SK-N-SH (cell line): Measurements from ENCODE around the gene GARS1. TPM values are rescaled to one million over a fixed set of nuclear protein-coding genes. Genes with fewer than 3 reads are reported as not detected.

ENCODE experiments used
- CTCF ChIA-PET: fragments of 300-600, 350-600 bp; formaldehyde crosslinking; extraction: SDS; loops from one replicate; lab custom pipeline; 2021; lab: Yijun Ruan, JAX
- POLR2A ChIA-PET: fragments of 350-600 bp; sonication (Branson Sonifier 250); formaldehyde crosslinking; extraction: SDS; loops from one replicate; lab custom pipeline; 2020; ENCODE audit warnings: antibody characterized with exemption, inconsistent platforms; lab: Yijun Ruan, JAX
- DNase-seq: peaks from one replicate; pipeline ENCODE4 v3.0.0; 2012
- H2AFZ ChIP-seq: fragments of 200-600 bp; sonication (generic); 2 replicates; pipeline ENCODE4 v1.8.1; 2016; ENCODE audit warnings: antibody characterized with exemption, mild to moderate bottlenecking, low read depth
- H3F3A ChIP-seq: fragments of 200-600 bp; sonication (generic); replicated peaks from 2 replicates; pipeline ENCODE3; 2016; ENCODE audit warnings: antibody characterized with exemption, mild to moderate bottlenecking; ENCODE audit not compliant: insufficient read depth
- H3K27ac ChIP-seq, 2 experiments: fragments of 200-500 bp in 1 of 2; fragments of 200-600 bp in 1 of 2; sonication (Bioruptor generic) in 1 of 2; sonication (generic), shearing (Covaris generic) in 1 of 2; 2 replicates each; pipeline versions ENCODE4 v1.5.1 to v1.6.1; 2014 to 2016; ENCODE audit warnings: low read depth in 2 of 2, inconsistent platforms in 1 of 2, low read length in 1 of 2, mild to moderate bottlenecking in 1 of 2, mixed read lengths in 1 of 2
- H3K27me3 ChIP-seq: fragments of 200-600 bp; sonication (generic), shearing (Covaris generic); 2 replicates; pipeline ENCODE4 v1.6.1; 2016; ENCODE audit warnings: mixed run types; ENCODE audit not compliant: insufficient read depth
- H3K36me3 ChIP-seq, 2 experiments: fragments of 200-500 bp in 1 of 2; fragments of 200-600 bp in 1 of 2; sonication (Bioruptor generic) in 1 of 2; sonication (generic) in 1 of 2; replicated peaks in 1 of 2; 2 replicates each; pipeline versions ENCODE3 to v1.5.1; 2014 to 2016; ENCODE audit warnings: low read length in 1 of 2, mild to moderate bottlenecking in 1 of 2; ENCODE audit not compliant: insufficient read depth in 2 of 2, control insufficient read depth in 1 of 2
- H3K4me1 ChIP-seq, 2 experiments: fragments of 200-500 bp in 1 of 2; fragments of 200-600 bp in 1 of 2; sonication (Bioruptor generic) in 1 of 2; sonication (generic), shearing (Covaris generic) in 1 of 2; 2 replicates each; pipeline versions ENCODE4 v1.5.1 to v1.6.1; 2014 to 2016; ENCODE audit warnings: low read depth in 1 of 2, low read length in 1 of 2, mixed run types in 1 of 2; ENCODE audit not compliant: insufficient read depth in 2 of 2, control insufficient read depth in 1 of 2
- H3K4me2 ChIP-seq: fragments of 200-600 bp; sonication (generic), shearing (Covaris generic); 2 replicates; pipeline ENCODE4 v1.6.1; 2017; ENCODE audit warnings: mixed run types
- H3K4me3 ChIP-seq, 2 experiments: fragments of 200-500 bp in 1 of 2; fragments of 200-600 bp in 1 of 2; sonication (Bioruptor generic) in 1 of 2; sonication (generic), shearing (Covaris generic) in 1 of 2; 2 replicates each; pipeline versions ENCODE4 v1.5.1 to v1.8.1; 2014 to 2016; ENCODE audit warnings: low read depth in 2 of 2, inconsistent platforms in 1 of 2, low read length in 1 of 2, mild to moderate bottlenecking in 1 of 2, mixed read lengths in 1 of 2, moderate library complexity in 1 of 2
- H3K79me2 ChIP-seq: fragments of 200-600 bp; sonication (generic); 2 replicates; pipeline ENCODE4 v1.8.1; 2017; ENCODE audit warnings: mild to moderate bottlenecking; ENCODE audit not compliant: insufficient read depth
- H3K9ac ChIP-seq: fragments of 200-600 bp; sonication (generic); 2 replicates; pipeline ENCODE4 v1.6.1; 2017; ENCODE audit warnings: mixed run types
- H3K9me2 ChIP-seq: fragments of 200-600 bp; sonication (generic); 2 replicates; pipeline ENCODE4 v1.6.1; 2017; ENCODE audit warnings: mixed run types
- H3K9me3 ChIP-seq: fragments of 200-600 bp; sonication (generic); 2 replicates; pipeline ENCODE4 v1.6.1; 2017; ENCODE audit warnings: mixed run types, mild to moderate bottlenecking, moderate library complexity
- H4K20me1 ChIP-seq: fragments of 200-600 bp; sonication (generic); 2 replicates; pipeline ENCODE4 v1.6.1; 2017; ENCODE audit warnings: mild to moderate bottlenecking, mixed run types; ENCODE audit not compliant: insufficient read depth
- CTCF ChIP-seq: fragments of 200-600 bp; sonication (generic); IDR thresholded peaks from 2 replicates; pipeline ENCODE4 v1.6.1; 2017; ENCODE audit warnings: antibody characterized with exemption, mild to moderate bottlenecking, moderate library complexity
- EP300 ChIP-seq, 2 experiments: IDR thresholded peaks; 2 replicates each; pipeline versions ENCODE4 v1.4.0 to v1.6.1; 2012; ENCODE audit warnings: borderline replicate concordance in 1 of 2, low read depth in 1 of 2, low read length in 1 of 2
- EZH2phosphoT487 ChIP-seq: fragments of 200-600 bp; sonication (generic); IDR thresholded peaks from 2 replicates; pipeline ENCODE4 v1.6.1; 2017; ENCODE audit warnings: low read depth, mixed run types, mild to moderate bottlenecking, antibody characterized with exemption, moderate library complexity, borderline replicate concordance
- FOXM1 ChIP-seq: IDR thresholded peaks from 2 replicates; pipeline ENCODE4 v1.4.0; 2012; ENCODE audit warnings: low read depth, mild to moderate bottlenecking
- GABPA ChIP-seq: IDR thresholded peaks from 2 replicates; pipeline ENCODE4 v1.4.0; 2012; ENCODE audit warnings: low read depth, mild to moderate bottlenecking
- GATA2 ChIP-seq: sonication (generic); formaldehyde crosslinking; IDR thresholded peaks from 2 replicates; pipeline ENCODE4 v1.5.0; 2020; ENCODE audit warnings: mild to moderate bottlenecking, missing genetic modification reagents
- MAX ChIP-seq: IDR thresholded peaks from 2 replicates; pipeline ENCODE4 v1.4.0; 2012; ENCODE audit warnings: low read depth
- MEF2A ChIP-seq: IDR thresholded peaks from 2 replicates; pipeline ENCODE4 v1.4.0; 2012; ENCODE audit warnings: low read depth, borderline replicate concordance
- NRF1 ChIP-seq: IDR thresholded peaks from 2 replicates; pipeline ENCODE4 v1.6.1; 2012; ENCODE audit warnings: low read depth, mild to moderate bottlenecking, low read length
- RCOR1 ChIP-seq: fragments of 150-350 bp; IDR thresholded peaks from 2 replicates; pipeline ENCODE4 v1.6.1; 2017; ENCODE audit warnings: antibody characterized with exemption, low read length
- REST ChIP-seq: IDR thresholded peaks from 2 replicates; pipeline ENCODE4 v1.6.1; 2012; ENCODE audit warnings: mild to moderate bottlenecking, low read depth, low read length, moderate library complexity
- RFX5 ChIP-seq: IDR thresholded peaks from 2 replicates; pipeline ENCODE4 v1.6.1; 2012; ENCODE audit warnings: mild to moderate bottlenecking, improper control_type of control experiment, low read length
- RXRA ChIP-seq: IDR thresholded peaks from 2 replicates; pipeline ENCODE4 v1.4.0; 2012; ENCODE audit warnings: low read depth, mild to moderate bottlenecking, borderline replicate concordance
- SIN3A ChIP-seq: IDR thresholded peaks from 2 replicates; pipeline ENCODE4 v1.6.1; 2012; ENCODE audit warnings: low read depth, mild to moderate bottlenecking, low read length, moderate library complexity, borderline replicate concordance
- SMC3 ChIP-seq: IDR thresholded peaks from 2 replicates; pipeline ENCODE4 v1.6.1; 2012; ENCODE audit warnings: low read depth, low read length, improper control_type of control experiment
- TCF12 ChIP-seq: IDR thresholded peaks from 2 replicates; pipeline ENCODE4 v1.4.0; 2012
- USF2 ChIP-seq: fragments of 150-350 bp; IDR thresholded peaks from 2 replicates; pipeline ENCODE4 v1.6.1; 2017; ENCODE audit warnings: antibody characterized with exemption, low read length, low read depth, borderline replicate concordance
- YY1 ChIP-seq: IDR thresholded peaks from 2 replicates; pipeline ENCODE4 v1.4.0; 2012; ENCODE audit warnings: low read depth, mild to moderate bottlenecking
- ZBTB33 ChIP-seq: IDR thresholded peaks from 2 replicates; pipeline ENCODE4 v1.4.0; 2012; ENCODE audit warnings: low read depth, borderline replicate concordance
- WGBS: methylation state at CpG from one replicate; pipeline ENCODE4 v1.1.6; 2017; ENCODE audit warnings: low lambda C conversion rate; 5-methylcytosine and 5-hydroxymethylcytosine counted together
- polyA plus RNA-seq, 3 experiments: library from polyadenylated mRNA; depleted of rRNA; stranded (reverse); fragments of >200 nt; gene quantifications; 2 replicates each; pipeline ENCODE4 v1.2.3, GENCODE V29; 2012

GARS1 gene
- polyA plus RNA-seq, 1 of the 3 experiments (the other 2 are of a cell fraction) = 301 TPM

DNA sequence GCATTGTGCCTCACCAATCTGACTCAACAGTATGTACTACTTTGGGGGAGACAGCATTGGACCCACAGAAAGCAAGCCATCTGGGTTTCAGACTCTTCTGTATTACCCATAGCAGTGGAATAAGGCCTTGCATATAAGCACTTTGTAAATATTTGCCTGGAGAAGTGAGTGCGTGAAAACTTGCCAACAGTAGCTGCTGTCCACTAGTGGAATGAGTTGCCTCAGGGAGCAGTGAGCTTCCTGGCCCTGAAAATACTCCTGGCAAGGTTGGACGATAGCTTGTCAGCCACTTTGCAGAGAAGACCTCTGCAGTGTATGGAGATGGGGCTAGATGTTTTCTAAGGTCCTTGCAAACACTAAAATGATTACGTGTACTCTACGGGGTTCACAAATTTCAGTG, 21.6 kb downstream of the GARS1 start (continued):
- no peak for TF ChIP-seq REST
- no peak for TF ChIP-seq USF2
- TF ChIP-seq RCOR1 = no peak
- no peak for TF ChIP-seq YY1

DNA sequence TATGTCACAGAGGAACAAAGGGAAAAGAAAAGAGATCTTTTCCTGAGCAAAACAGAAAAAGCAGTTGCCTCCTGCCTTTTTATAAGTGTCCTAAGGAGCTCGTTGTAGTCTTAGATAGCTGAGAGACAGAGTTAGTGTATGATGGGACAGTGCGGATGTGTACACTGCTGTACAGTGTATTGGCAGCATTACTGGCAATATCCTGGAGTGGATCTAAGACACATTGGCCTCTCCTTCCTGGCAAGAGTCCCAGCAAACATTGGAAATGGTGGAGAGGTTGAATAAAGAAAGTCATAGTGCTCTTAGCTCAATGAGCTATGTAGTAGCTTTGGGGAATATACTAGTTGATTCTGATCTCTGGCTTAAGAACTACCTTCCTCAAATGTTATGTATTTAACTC, 22.7 kb downstream of the GARS1 start:
- peaks cover 19% of the 10 kb centered on the region for H3F3A ChIP-seq
- 91% methylated on average over 2 of the region's 2 CpGs for WGBS
- no peak overlapping the region for H3K27ac ChIP-seq
- no peak overlapping the region for H3K9ac ChIP-seq
- no peaks in the 10 kb centered on the region for H3K9me2 ChIP-seq
- H3K4me3 ChIP-seq = no peak overlapping the region
- no peaks in the 10 kb centered on the region for H3K27me3 ChIP-seq
- H3K36me3 ChIP-seq = peaks cover 84 to 96% of the 10 kb centered on the region in 2 experiments
- peaks cover 66% of the 10 kb centered on the region for H3K79me2 ChIP-seq
- DNase-seq = no peak
- no peak overlapping the region for H2AFZ ChIP-seq
- peaks cover 61% of the 10 kb centered on the region for H4K20me1 ChIP-seq
- TF ChIP-seq EP300 (IDR thresholded peaks at IDR 0.05; ENCODE audit: borderline replicate concordance in 1 of 2, low read depth in 1 of 2, low read length in 1 of 2) (no peak), RFX5 (no peak), SIN3A (no peak), TCF12 (no peak), EZH2phosphoT487 (no peak), ZBTB33 (no peak), RXRA (no peak), MEF2A (no peak), SMC3 (no peak), CTCF (no peak), MAX (no peak), GATA2 (CRISPR knock-in tag) (no peak), RCOR1 (no peak), NRF1 (no peak), GABPA (no peak), FOXM1 (no peak)
- TF ChIP-seq, all 33 proteins: peak for 0
- H3K4me1 ChIP-seq = no peaks in the 10 kb centered on the region
- ChIA-PET CTCF (interaction anchor here (3.2 kb wide), 1 partner anchor 12 kb away, joined by 10 read pairs; no protein-coding TSS in a partner anchor), POLR2A (no interaction called here)
- no peaks in the 10 kb centered on the region for H3K9me3 ChIP-seq
- H3K4me2 ChIP-seq = no peak overlapping the region
